Measurements from ENCODE around the gene PTP4A2.

DNA sequence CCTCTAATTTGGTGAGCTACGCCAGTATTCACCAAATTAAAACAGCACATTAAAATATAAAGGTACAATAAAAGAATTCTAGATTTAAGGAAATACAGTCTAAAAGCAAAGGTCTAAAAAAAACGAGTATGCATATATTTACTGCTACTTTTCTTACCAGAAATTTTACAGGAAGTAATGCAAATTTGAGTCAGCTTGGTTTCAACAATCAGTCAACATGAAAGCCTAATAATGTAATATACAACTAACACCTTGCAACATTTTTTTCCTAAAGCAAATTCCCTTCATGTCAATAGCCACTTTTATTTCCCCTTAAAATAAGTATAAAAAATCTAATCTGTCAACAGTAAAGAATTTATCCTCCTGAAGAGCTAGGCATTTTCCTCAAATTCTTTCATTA is 11.9 kb downstream of the PTP4A2 start:
- TF ChIP-seq, protein P1, sequence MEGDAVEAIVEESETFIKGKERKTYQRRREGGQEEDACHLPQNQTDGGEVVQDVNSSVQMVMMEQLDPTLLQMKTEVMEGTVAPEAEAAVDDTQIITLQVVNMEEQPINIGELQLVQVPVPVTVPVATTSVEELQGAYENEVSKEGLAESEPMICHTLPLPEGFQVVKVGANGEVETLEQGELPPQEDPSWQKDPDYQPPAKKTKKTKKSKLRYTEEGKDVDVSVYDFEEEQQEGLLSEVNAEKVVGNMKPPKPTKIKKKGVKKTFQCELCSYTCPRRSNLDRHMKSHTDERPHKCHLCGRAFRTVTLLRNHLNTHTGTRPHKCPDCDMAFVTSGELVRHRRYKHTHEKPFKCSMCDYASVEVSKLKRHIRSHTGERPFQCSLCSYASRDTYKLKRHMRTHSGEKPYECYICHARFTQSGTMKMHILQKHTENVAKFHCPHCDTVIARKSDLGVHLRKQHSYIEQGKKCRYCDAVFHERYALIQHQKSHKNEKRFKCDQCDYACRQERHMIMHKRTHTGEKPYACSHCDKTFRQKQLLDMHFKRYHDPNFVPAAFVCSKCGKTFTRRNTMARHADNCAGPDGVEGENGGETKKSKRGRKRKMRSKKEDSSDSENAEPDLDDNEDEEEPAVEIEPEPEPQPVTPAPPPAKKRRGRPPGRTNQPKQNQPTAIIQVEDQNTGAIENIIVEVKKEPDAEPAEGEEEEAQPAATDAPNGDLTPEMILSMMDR (IDR thresholded peaks at IDR 0.05; ENCODE audit: low read depth, low read length) = no peak
- no peak for TF ChIP-seq MAX (IDR thresholded peaks at IDR 0.05; ENCODE audit: low read depth, low read length)
